ENCODE measurements around the gene RNPEPL1.

- TF ChIP-seq EZH2 (IDR thresholded peaks at IDR 0.05; ENCODE audit: insufficient read depth, poor library complexity, severe bottlenecking) (no peak), EZH2phosphoT487 (IDR thresholded peaks at IDR 0.05; ENCODE audit: insufficient read depth, low read depth) (no peak)
Measured at GRCh38 chr2:240582781-240583180, 14.5 kb downstream of the RNPEPL1 start.

Measured in GM23248 (cell line).